GM19324 (cell line): ENCODE results near the gene SHFL.

Experiments used
- ATAC-seq: cut with Tn5 transposase; IDR thresholded peaks from one replicate; pipeline ENCODE4 v1.9.1; 2021; ENCODE audit warnings: mild to moderate bottlenecking, moderate library complexity; ENCODE audit not compliant: unreplicated experiment, low FRiP score

SHFL gene

DNA sequence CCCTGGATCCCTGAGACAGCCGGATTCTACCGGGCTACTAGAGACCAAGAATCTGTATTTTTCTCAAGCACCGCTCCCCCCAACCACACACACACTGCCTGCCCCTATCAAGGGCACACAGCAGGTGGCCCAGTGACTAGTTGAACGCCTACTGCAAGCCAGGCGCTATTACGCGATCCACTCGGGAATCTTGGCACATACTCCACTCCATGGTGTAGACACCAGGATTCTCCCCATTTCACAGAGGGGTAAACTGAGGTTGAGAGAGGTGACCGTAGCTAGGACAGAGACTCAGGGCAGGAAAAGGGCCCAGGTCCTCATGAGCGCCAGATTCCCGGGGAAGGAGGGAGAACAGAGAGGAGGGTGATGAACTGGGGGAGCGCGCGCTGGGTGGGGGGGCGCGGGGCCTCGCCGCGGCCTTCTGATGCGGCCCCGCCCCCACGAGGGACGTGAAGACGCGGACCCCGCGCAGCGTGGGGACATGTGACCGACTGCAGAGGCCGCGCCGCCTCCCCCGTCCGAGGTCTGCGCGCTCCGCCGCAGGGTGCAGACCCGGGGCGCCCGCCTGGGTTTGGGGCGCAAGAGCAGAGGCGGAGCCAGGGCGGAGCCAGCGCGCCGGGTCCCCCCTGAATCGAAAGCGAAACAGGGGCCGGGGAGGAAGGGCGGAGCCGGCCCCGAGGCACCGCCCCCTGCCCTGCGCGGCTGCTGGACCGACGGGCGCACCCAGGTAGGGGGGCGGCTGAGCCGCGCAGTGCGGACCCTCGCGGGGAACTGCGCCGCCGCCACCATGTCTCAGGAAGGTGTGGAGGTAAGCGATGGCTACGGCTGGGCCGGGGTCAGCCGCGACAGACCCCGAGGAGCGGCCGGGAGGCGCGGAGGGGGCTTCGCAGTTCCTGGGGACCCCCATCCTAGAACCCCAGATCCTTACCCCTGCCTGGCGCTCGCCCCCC lies at the start of gene SHFL:
Gene SHFL, plus strand, starts transcription at position 677 of the 950 bp plus-strand sequence. Its CDS starts 111 bp downstream, at position 788.
- ATAC-seq, result peak; percentile 87

DNA sequence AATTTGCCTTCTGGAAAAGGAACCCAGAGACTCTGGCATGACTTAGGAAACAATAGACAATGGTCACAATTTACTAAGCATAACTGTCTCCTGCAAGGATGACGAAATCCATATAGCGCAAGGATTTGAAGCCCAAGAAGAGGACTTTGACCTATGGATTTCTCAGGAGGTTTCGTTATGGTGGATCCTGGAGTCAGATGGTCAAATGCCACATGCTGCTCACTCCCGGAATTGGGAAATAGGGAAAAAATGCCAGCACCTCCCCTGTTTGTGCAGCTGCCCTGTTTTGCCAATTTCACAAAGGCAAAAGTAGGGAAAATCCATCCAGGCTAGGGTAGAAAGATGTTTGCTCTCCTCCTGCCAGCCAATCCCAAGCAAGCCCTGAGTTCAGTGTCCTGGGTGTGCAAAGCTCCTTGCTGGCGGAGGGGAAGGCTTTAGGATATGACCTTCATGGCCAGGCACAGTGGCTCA lies 49.5 kb upstream of the SHFL start:
- ATAC-seq, result no peak

DNA sequence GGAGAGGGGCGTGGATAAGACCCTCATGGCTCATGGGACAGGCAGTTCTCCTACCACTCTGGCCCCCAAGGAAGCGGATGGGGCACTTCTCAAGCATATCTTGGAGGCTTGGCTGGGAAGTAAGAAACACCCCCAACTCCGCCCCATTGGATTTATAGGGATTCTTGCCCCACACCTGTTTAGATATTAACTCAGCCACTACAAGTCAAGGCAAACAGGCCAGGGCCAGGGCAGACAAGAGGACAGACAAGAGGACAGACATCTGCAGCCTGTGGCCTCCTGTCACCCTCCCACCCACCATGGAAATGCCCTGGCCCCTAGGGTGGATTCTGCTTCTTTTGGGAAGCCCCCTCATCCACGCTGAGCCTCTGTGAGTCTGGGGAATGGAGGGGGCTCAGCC lies 48.8 kb upstream of the SHFL start:
- ATAC-seq, result no peak

DNA sequence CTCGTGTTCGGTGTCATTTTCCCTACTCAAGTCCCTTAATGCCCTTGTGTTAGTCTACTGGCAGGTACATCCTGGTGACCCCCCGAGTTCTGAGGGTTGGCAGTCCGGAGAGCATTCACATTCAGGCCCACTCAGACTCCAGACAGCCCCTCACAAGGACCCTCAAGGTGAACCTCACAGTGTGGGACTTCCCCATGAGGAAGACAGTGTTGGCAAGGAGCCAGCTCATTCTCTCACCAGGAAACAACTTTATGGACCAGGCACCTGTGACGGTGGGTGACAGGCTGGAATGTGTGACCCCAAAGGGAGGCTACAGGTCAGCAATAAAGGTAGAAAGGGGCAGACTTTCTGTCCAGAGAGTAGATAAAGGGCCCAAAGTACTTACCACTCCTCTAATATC lies 48.3 kb upstream of the SHFL start:
- ATAC-seq, result no peak

DNA sequence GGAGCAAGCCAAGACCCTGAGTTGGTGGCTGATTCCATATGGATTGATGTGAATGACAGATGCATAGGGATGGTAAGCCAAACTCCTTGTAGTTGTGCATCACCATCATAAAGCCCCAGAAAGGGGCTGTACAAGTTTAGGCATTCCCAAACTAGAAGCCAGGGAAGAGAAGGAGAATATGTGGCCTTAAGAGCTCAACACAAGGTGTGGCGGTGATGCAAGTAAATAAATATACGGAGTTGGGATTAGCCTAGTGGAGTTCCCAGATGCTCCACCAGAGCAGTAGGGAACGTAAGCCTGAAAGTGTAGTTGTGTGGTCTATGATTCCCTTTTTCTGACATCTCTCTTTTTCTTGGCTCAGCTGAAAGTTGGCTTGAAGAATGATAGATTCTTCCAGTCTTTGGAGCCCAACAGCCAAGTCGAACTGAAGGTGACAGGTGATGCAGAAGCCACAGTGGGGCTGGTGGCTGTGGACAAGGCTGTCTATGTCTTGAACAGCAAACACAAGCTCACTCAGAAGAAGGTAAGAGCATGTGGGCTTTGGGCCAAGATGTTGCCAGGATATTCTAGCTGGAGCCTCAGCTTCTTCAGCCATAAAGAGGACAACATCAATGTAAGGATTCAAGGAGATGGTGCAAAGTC lies 42.7 kb upstream of the SHFL start:
- no peak for ATAC-seq

DNA sequence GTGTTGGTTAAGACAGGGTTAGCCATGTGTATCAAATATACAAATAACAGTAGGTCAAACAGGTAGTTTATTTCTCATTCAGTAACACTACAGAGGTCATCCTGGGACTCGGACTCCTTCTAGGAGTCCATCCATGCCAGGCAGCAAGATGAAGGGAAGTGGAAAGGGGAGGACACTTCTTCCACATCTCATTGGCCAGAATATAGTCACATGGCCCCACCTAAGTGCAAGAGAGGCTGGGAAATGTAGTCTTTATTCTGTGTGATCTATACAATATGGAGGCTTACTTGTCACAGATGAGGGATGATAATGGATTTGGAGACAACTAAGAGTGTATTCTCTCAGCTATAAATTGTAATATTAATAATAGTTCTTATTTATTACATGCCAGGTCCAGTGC lies 41.7 kb upstream of the SHFL start:
- no peak for ATAC-seq

DNA sequence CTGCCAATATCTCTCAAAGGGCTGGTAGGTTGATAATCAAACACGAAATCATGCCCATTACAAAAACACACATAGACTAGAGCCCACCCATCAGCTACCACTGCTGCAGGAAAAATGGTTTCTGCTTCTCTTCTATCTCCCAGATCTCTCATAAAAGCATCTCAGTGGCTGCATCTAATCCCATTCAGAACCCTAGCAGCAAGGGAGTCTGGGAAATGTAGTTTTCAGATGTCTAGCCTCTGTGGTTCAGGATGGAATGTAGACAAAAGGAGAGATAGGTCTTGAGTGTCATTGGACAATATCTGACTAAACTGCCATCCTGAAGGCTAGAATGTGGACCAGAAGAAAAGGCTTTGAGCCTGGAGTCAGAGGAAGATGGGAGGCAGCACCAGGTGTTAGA lies 40.7 kb upstream of the SHFL start:
- ATAC-seq, result no peak

DNA sequence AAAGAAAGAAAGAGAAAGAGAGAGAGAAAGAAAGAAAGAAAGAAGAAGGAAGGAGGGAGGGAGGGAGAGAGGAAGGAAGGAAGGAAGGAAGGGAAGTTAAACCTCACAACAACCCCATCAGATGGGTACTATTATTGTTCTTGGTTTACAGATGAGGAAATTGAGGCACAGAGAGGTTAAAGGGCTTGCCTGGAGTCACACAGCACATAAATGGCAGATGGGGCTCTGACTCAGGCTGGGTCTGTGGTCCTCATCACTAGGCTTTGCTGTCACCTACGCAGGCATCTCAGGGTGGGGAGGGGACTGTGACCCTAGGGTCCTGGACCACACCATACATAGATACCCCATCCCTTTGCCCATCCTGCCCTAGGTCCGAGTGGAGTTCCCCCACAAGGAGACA lies 36.5 kb upstream of the SHFL start:
- no peak for ATAC-seq

DNA sequence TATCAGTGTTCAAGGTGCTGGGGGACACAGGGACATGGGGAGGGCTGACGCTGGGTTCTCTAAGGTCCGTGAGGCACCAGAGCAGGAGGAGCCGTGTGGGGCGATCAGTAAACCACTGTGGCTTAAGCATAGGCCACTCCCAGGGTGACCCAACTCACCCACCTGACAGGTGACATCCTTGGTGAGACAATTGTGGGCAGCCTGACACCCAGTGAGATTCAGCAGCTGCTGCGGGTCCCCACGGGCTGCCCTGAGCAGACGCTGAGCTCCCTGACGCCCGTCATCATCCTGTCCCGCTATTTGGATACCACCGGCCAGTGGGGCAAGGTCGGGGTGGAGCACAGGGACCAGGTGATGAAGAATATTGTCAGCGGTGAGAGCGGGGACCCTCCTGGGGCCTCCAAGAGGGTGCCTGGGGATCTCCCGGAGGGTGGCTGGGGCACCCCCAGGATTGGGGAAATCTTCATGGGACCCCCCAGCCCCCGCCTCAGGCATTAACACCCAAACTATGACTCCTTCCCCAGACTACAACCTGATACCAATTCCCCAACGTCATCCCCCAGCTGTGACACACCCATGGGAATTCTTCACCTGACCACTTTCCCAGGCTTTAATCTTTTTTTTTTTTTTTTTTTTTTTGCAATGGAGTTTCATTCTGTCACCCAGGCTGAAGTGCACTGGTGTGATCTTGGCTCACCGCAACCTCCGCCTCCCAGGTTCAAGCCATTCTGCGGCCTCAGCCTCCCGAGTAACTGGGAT lies 33.3 kb upstream of the SHFL start:
- no peak for ATAC-seq

DNA sequence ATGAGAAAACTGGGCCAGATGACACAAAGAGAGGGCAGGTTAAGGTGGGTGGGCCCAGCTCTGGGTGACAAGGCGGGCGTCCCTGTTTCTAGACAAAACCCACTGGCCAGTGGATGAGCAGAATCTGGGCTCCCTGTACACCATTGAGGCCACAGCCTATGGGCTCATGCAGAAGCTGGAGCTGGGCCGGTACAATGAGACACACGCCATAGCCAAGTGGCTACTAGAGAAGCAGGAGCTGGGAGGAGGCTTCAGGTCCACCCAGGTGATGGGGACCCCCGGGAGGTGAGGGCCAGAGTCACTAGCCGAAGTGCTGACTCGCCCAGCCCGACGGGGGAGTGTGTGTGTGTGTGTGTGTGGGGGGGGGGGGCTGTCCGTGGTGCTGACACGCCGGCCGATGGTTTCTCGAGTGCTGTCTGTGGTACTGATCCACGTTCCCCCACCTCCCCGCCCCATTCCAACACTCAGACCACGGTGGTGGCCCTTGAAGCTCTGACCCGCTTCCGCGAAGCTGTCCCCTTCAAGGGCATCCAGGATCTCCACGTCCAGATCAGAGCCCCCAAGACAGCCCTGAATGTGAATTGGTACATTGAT lies 24.3 kb upstream of the SHFL start:
- no peak for ATAC-seq

DNA sequence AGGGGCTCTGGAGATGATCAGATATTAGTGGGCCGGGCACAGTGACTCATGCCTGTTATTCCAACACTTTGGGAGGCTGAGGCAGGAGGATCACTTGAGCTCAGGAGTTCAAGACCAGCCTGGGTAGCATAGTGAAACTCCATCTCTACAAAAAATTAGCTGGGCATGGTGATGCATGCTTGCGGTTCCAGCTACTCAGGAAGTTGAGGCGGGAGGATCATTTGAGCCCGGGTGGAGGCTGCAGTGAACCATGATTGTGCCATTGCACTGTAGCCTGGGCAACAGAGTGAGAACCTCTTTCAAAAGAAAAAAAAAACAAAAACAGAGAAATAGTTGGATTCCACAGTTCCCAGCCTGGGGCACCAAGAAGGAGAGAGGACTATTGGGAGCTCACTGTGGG lies 17.9 kb upstream of the SHFL start:
- ATAC-seq, result no peak

DNA sequence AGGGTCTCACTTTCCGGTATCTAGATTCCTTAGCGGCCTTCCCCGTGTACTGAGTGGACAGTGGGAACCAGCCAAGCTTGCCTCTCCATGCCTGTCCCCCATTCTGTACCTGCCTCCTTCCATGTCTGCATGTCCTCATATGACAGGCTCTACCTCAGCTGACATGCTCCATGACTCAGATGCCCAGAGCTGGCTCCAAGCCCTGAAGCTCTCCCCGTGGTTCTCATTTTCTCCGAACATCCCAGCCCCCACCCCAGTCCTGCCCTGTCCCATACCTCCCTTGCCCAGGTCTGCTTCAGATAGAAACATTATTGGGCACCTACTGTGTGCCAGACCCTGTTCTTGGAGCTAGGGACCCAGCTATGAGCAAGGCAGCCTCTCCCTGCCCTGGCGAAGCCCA lies 17.1 kb upstream of the SHFL start:
- ATAC-seq, result no peak

DNA sequence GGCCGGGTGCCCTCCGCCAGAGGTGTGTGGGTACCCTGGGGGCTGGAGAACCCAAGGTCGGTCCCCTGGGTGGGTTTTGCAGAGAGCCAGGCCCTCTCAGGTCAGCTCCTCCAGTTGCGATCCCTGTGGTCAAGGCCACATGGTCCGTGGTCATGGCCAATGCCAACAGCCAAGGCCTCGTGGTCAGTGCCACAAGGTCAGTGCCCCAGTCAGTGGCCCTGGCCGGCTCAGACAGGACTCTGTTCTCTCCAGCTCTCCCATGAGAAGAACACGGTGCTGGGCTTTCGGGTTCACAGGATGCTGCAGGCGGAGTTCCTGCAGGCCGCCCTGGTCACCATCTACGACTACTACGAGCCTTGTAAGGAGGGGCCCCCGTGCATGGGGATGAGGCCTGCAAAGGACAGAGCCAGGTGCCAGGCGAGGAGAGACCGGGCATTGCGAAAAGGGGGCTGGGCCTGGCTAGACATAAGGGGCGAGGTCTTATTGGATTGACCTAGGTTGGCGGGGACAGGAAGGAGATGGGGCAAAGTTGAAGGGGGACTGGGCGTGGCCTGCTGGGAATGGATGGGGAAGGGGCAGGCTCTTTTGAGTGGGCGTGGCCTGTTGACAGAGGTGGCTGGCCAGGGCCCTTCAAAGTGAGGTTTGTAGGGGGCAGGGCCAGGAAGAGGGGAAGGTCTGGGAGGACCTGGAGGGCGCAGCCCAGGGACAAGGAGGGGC lies 15.2 kb upstream of the SHFL start:
- no peak for ATAC-seq

DNA sequence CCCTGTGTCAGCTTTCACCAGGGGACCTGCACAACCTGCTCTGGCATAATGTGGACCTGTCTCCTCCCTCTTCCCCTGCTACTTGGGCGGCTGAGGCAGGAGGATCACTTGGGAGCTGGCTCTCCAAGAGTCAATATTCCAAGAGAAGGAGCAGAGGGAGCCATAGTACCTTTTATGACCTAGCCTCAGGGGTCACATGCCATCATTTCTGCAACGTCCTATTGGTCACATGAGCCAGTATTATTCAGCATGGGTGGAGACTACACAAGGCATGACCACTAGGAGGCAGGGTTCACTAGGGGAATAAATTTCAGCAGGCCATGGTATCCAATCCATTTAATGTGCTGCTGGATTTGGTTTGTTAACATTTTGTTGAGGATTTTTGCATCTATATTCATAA lies 12.0 kb upstream of the SHFL start:
- no peak for ATAC-seq

DNA sequence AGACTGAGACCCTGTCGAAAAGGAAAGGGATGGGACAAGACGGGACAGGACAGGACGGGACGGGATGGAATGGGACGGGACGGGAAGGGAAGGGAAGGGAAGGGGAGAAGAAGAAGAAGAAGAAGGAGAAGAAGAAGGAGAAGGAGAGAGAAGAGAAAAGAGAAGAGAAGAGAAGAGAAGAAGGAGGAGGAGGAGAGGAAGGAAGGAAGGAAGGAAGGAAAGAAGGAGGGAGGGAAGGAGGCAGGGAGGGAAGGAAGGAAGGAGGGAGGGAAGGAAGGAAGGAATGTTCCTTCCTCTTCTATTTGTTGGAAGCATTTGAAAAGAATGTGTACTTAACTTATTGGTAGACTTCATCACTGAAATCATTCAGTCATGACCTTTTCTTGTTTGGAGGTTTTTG lies 9.6 kb upstream of the SHFL start:
- no peak for ATAC-seq

DNA sequence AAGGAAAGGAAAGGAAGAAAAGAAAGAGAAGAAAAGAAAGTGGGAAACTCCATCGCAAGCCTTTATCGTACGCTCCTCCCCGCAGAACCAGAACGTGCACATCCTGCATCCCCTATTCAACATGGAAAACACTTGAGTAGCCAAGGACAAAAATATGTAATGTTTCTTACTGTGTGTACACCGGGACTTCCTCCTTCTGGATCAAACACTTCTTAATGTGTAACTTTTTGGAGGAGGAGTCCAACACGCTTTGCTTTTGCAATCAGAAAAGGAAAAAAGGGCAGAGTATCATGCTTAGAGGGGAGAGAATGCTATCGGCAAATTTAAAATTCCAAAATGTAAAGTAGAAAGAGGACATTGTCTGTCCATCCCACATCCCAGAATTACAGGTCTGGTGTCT lies 7.8 kb upstream of the SHFL start:
- ATAC-seq, result no peak

DNA sequence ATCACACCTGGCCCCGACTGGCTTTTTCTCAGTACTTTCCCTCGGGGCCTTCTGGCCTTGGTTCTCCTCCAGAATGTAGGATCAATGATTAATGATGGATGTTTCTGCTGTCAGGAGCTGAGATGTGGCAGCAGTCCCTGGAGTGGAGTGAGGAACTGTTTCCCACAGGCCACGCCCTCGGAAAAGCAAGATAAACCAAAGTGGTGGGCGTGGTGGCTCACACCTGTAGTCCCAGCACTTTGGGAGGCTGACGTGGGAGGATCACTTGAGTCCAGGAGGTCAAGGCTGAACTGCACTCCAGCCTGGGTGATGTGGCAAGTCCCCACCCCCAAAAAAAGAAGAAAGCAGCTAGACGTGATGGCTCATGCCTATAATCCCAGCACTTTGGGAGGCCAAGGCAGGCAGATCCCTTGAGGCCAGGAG lies 7.1 kb upstream of the SHFL start:
- ATAC-seq, result no peak

DNA sequence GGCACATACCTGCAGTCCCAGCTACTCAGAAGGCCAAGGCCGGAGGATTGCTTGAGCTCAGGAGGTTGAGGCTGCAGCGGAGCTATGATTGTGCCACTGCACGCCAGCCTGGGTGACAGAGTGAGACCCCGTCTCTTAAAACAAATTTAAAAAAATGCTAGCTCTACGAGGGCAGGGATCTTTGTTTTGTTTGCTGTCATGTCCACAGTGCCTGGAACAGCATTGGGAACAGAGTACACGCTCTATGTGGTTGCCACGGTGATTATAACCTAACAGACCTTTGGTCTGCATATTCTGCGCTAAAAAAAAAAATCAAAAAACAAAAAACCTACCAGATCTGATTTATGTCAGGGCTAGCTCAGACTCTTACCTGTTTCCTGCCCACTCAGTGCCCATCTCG lies 2.2 kb upstream of the SHFL start:
- ATAC-seq, result no peak

DNA sequence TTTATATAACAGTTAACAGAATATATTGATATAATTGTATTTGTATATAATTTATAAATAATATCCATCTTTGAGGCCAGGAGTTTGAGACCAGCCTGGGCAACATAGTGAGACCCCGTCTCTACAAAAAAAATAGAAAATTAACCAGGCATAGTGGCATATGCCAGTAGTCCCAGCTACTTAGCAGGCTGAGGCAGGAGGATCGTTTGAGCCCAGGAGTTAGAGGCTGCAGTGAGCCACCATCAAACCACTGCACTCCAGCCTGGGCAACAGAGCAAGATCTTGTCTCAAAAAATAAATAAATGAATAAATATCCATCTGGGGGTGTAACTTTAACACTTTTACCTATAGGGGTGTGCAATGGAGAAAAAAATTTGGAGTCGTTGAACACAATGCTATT lies 1.3 kb upstream of the SHFL start:
- ATAC-seq, result no peak

DNA sequence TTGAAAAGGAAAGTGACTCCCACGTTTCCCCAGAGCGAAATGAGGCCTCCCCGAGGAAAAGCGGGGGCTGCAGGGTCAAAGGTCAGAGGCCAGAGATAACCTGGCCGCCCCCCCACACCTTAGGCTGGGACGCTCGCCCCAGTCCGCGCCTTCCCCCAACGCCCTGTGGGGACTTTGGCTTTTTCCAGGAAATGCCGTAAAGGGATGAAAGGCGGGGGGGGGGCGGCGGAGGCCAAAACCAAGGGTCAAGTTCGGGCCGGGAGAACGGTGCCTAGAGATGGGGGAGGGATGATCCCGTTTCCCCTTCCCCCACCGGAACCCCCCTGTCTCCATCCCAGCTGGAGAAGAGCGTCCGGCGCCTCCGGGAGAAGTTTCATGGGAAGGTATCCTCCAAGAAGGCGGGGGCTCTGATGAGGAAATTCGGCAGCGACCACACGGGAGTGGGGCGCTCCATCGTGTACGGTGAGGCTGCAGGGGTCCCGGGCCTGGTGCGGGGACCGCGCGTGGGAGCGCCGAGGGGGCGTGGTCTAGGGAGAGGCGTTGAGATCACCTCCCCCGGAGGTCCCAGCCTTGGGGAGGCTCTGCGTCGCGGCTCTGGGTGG lies 575 bp downstream of the SHFL start:
- ATAC-seq, result no peak
